CD14-positive monocyte (primary cell): ENCODE measurements around the gene MAP1LC3A. TPM values are rescaled to one million over a fixed set of nuclear protein-coding genes. Genes with fewer than 3 reads are reported as not detected.

Source experiments
- DNase-seq, 3 donors: peaks; one replicate each; pipeline ENCODE4 v3.0.0-alpha.2; 2011 to 2022
- H2AFZ ChIP-seq: 2 replicates; pipeline ENCODE4 v1.6.0; 2012; ENCODE audit warnings: mild to moderate bottlenecking, low read depth, low read length, inconsistent platforms; ENCODE audit not compliant: insufficient read depth, poor library complexity, severe bottlenecking
- H3K27ac ChIP-seq, 2 donors: 1 replicate in 1 of 2; 2 replicates in 1 of 2; pipeline ENCODE4 v1.5.1; 2012 to 2013; ENCODE audit warnings: low read length in 2 of 2, control low read depth in 1 of 2, inconsistent platforms in 1 of 2, low read depth in 1 of 2, mild to moderate bottlenecking in 1 of 2
- H3K27me3 ChIP-seq, 2 donors: one replicate each; pipeline versions ENCODE4 v1.6.0 to v1.6.1; 2011 to 2013; ENCODE audit warnings: low read length in 2 of 2; ENCODE audit not compliant: control insufficient read depth in 2 of 2, insufficient read depth in 2 of 2
- H3K36me3 ChIP-seq, 2 donors: replicated peaks in 1 of 2; 1 replicate in 1 of 2; 2 replicates in 1 of 2; pipeline versions ENCODE4 v1.5.1 to v1.6.1; 2012 to 2013; ENCODE audit warnings: low read length in 2 of 2, control low read depth in 1 of 2, inconsistent platforms in 1 of 2, mild to moderate bottlenecking in 1 of 2; ENCODE audit not compliant: insufficient read depth in 2 of 2, control insufficient read depth in 1 of 2
- H3K4me1 ChIP-seq, 2 donors: 1 replicate in 1 of 2; 2 replicates in 1 of 2; pipeline versions ENCODE4 v1.5.1 to v1.6.1; 2012 to 2013; ENCODE audit warnings: low read length in 2 of 2, control low read depth in 1 of 2, inconsistent platforms in 1 of 2, mild to moderate bottlenecking in 1 of 2, moderate library complexity in 1 of 2; ENCODE audit not compliant: insufficient read depth in 2 of 2, control insufficient read depth in 1 of 2
- H3K4me2 ChIP-seq: replicated peaks from 2 replicates; pipeline ENCODE3; 2012; ENCODE audit warnings: low read length, moderate library complexity, mild to moderate bottlenecking; ENCODE audit not compliant: poor library complexity, severe bottlenecking; ENCODE audit errors: extremely low read depth
- H3K4me3 ChIP-seq, 3 experiments: fragments of 200-600 bp in 1 of 3; sonication (generic) in 1 of 3; replicated peaks in 1 of 3; 1 replicate in 2 of 3; 2 replicates in 1 of 3; pipeline ENCODE4 v1.5.1; 2011 to 2013; ENCODE audit warnings: low read length in 3 of 3, mild to moderate bottlenecking in 3 of 3, control low read depth in 2 of 3, low read depth in 2 of 3, inconsistent platforms in 1 of 3, moderate library complexity in 1 of 3
- H3K79me2 ChIP-seq: 2 replicates; pipeline ENCODE4 v1.6.0; 2012; ENCODE audit warnings: mild to moderate bottlenecking, control low read depth, inconsistent platforms, low read length, moderate library complexity; ENCODE audit not compliant: insufficient read depth
- H3K9ac ChIP-seq: 2 replicates; pipeline ENCODE4 v1.6.0; 2017; ENCODE audit warnings: low read length, mild to moderate bottlenecking; ENCODE audit not compliant: insufficient read depth, poor library complexity, severe bottlenecking
- H3K9me3 ChIP-seq, 2 donors: replicated peaks in 1 of 2; 1 replicate in 1 of 2; 2 replicates in 1 of 2; pipeline versions ENCODE4 v1.5.1 to v1.6.1; 2012 to 2013; ENCODE audit warnings: low read length in 2 of 2, control low read depth in 1 of 2; ENCODE audit not compliant: control insufficient read depth in 1 of 2, insufficient read depth in 1 of 2
- H4K20me1 ChIP-seq: 2 replicates; pipeline ENCODE4 v1.6.0; 2012; ENCODE audit warnings: mild to moderate bottlenecking, low read length, control low read depth, moderate library complexity; ENCODE audit not compliant: insufficient read depth
- H3K27ac Mint-ChIP-seq, 7 donors: one replicate each; pipeline ENCODE4 v1.8.0; 2020; ENCODE audit warnings: mild to moderate bottlenecking in 7 of 7, mixed read lengths in 7 of 7, moderate library complexity in 6 of 7, inconsistent platforms in 2 of 7
- H3K27me3 Mint-ChIP-seq, 3 donors: one replicate each; pipeline ENCODE4 v1.8.0; 2021 to 2022; ENCODE audit warnings: low read depth in 3 of 3, mild to moderate bottlenecking in 3 of 3, mixed read lengths in 3 of 3, moderate library complexity in 3 of 3, inconsistent platforms in 1 of 3
- H3K36me3 Mint-ChIP-seq, 2 donors: one replicate each; pipeline ENCODE4 v1.8.0; 2020; ENCODE audit warnings: mixed read lengths in 2 of 2, inconsistent platforms in 1 of 2, mild to moderate bottlenecking in 1 of 2
- H3K4me1 Mint-ChIP-seq: one replicate; pipeline ENCODE4 v1.8.0; 2020; ENCODE audit warnings: mild to moderate bottlenecking, mixed read lengths
- H3K4me3 Mint-ChIP-seq, 2 donors: one replicate each; pipeline ENCODE4 v1.8.0; 2020; ENCODE audit warnings: mild to moderate bottlenecking in 2 of 2, mixed read lengths in 2 of 2, moderate library complexity in 1 of 2
- H3K9me3 Mint-ChIP-seq, 7 donors: one replicate each; pipeline ENCODE4 v1.8.0; 2020 to 2022; ENCODE audit warnings: mixed read lengths in 7 of 7, mild to moderate bottlenecking in 6 of 7, moderate library complexity in 6 of 7, inconsistent platforms in 2 of 7
- WGBS: methylation state at CpG from one replicate; pipeline ENCODE4 v1.1.5; 2013; ENCODE audit warnings: missing lambda C conversion rate; ENCODE audit not compliant: insufficient coverage; 5-methylcytosine and 5-hydroxymethylcytosine counted together
- intact Hi-C, 2 donors: fragments of 100-400 bp; cut with micrococcal nuclease; formaldehyde crosslinking; loops; one replicate each; pipeline versions ENCODE4 v1.15.0 to v1.15.1; 2023
- polyA plus RNA-seq, 3 donors: library from polyadenylated mRNA; depleted of rRNA in 1 of 3; unstranded in 2 of 3; stranded (reverse) in 1 of 3; fragments of 300-500 nt in 2 of 3; fragments of >200 nt in 1 of 3; fragmentation: Illumina TruSeq in 2 of 3; gene quantifications; 1 replicate in 2 of 3; 2 replicates in 1 of 3; pipeline ENCODE4 v1.2.3, GENCODE V29; 2012 to 2021
- TF ChIP-seq, protein P1 (sequence below): fragments of 200-600 bp; IDR thresholded peaks from one replicate; pipeline ENCODE4 v1.8.0; 2022; ENCODE audit warnings: antibody characterized with exemption, mild to moderate bottlenecking

MAP1LC3A gene
- polyA plus RNA-seq, 3 donors, result 2.5 to 7.7 (median 2.6) TPM

- Histone ChIP-seq H3K4me3 (no peak overlapping the region), H3K27me3 (no peaks in the 10 kb centered on the region), H3K9ac (no peak overlapping the region), H3K4me1 (no peaks in the 10 kb centered on the region), H3K9me3 (no peaks in the 10 kb centered on the region), H2AFZ (no peak overlapping the region), H3K27ac (peak overlapping the region in 1 of 2 donors; percentile 20), H3K36me3 (peaks cover 23 to 77% of the 10 kb centered on the region in 2 donors), H4K20me1 (peaks cover 86% of the 10 kb centered on the region), H3K4me2 (no peak overlapping the region), H3K79me2 (peaks cover 79% of the 10 kb centered on the region)
- H3K27ac Mint-ChIP-seq, result peak overlapping the region in 5 of 7 donors; percentile 2 to 67 (median 46)
- H3K27me3 Mint-ChIP-seq, result peaks cover 0 to 2% (median 0%) of the 10 kb centered on the region in 3 donors
- H3K9me3 Mint-ChIP-seq, result no peaks in the 10 kb centered on the region
- H3K4me1 Mint-ChIP-seq, result peaks cover 9% of the 10 kb centered on the region
- H3K36me3 Mint-ChIP-seq, result peaks cover 46 to 77% of the 10 kb centered on the region in 2 donors
- DNase-seq, result peak in 1 of 3 donors; percentile 16
- TF ChIP-seq, protein P1, sequence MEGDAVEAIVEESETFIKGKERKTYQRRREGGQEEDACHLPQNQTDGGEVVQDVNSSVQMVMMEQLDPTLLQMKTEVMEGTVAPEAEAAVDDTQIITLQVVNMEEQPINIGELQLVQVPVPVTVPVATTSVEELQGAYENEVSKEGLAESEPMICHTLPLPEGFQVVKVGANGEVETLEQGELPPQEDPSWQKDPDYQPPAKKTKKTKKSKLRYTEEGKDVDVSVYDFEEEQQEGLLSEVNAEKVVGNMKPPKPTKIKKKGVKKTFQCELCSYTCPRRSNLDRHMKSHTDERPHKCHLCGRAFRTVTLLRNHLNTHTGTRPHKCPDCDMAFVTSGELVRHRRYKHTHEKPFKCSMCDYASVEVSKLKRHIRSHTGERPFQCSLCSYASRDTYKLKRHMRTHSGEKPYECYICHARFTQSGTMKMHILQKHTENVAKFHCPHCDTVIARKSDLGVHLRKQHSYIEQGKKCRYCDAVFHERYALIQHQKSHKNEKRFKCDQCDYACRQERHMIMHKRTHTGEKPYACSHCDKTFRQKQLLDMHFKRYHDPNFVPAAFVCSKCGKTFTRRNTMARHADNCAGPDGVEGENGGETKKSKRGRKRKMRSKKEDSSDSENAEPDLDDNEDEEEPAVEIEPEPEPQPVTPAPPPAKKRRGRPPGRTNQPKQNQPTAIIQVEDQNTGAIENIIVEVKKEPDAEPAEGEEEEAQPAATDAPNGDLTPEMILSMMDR, result peak; percentile 29
- WGBS, result 56% methylated on average over 15 of the region's 17 CpGs
- intact Hi-C loops, result loop anchor here in 1 of 2 donors (5.0 kb wide), 1 partner anchor 221 kb away; the partner anchor contains the start of gene AHCY
- H3K4me3 Mint-ChIP-seq, result peak overlapping the region in 1 of 2 donors; percentile 51
Measured at GRCh38 chr20:34522969-34523871, 35.3 kb upstream of the MAP1LC3A start.

DNA sequence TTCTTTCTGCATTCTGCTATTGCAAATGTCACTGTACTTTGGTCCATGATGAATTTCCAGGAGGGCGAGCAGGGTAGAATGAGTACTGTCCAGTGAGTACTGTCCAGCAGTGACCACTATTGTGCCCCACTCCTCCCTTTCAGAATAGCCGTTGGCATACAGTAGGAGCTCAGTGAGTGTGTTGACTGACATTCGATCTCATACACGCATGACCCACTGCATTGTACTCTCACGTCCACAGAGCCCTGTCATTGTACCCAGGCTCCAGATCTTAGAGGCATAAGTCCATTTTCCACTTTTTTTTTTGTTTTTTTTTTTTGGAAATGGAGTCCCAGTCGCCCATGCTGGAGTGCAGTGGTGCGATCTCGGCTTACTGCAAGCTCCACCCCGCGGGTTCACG lies 34.1 kb upstream of the MAP1LC3A start:
- no peak overlapping the region for H3K27ac ChIP-seq
- peaks cover 67% of the 10 kb centered on the region for H3K79me2 ChIP-seq
- no peak overlapping the region for H3K4me2 ChIP-seq
- Mint-ChIP-seq H3K27me3 (peaks cover 0 to 2% (median 0%) of the 10 kb centered on the region in 3 donors), H3K27ac (no peak overlapping the region), H3K36me3 (peaks cover 58 to 84% of the 10 kb centered on the region in 2 donors), H3K4me3 (no peak overlapping the region), H3K9me3 (no peaks in the 10 kb centered on the region), H3K4me1 (peaks cover 7% of the 10 kb centered on the region)
- intact Hi-C loops, result loop anchor here in 1 of 2 donors (5.0 kb wide), 1 partner anchor 222 kb away; the partner anchor contains the start of gene AHCY
- H3K36me3 ChIP-seq, result peaks cover 35 to 88% of the 10 kb centered on the region in 2 donors
- WGBS, result 98% methylated on average over 9 of the region's 11 CpGs
- no peak for DNase-seq
- no peak overlapping the region for H2AFZ ChIP-seq
- H3K9ac ChIP-seq, result no peak overlapping the region
- no peak overlapping the region for H3K4me3 ChIP-seq
- no peaks in the 10 kb centered on the region for H3K27me3 ChIP-seq
- H3K4me1 ChIP-seq, result no peaks in the 10 kb centered on the region
- TF ChIP-seq, protein P1, result no peak
- H4K20me1 ChIP-seq, result peaks cover 85% of the 10 kb centered on the region
- H3K9me3 ChIP-seq, result no peaks in the 10 kb centered on the region
